HG03039 (cell line): Measurements from ENCODE around the gene DTX3L.

Experiments
- ATAC-seq: cut with Tn5 transposase; IDR thresholded peaks from one replicate; pipeline ENCODE4 v1.9.1; 2021; ENCODE audit warnings: mild to moderate bottlenecking, moderate library complexity; ENCODE audit not compliant: unreplicated experiment

DTX3L gene

GRCh38 chr3:122602011-122602710 lies 38.0 kb downstream of the DTX3L start:
- ATAC-seq, result no peak

GRCh38 chr3:122603056-122603455 lies 38.9 kb downstream of the DTX3L start:
- no peak for ATAC-seq

GRCh38 chr3:122606330-122606729 lies 42.2 kb downstream of the DTX3L start:
- no peak for ATAC-seq

GRCh38 chr3:122608916-122609315 lies 44.8 kb downstream of the DTX3L start:
- ATAC-seq, result no peak

GRCh38 chr3:122609798-122610559 lies 45.8 kb downstream of the DTX3L start:
- ATAC-seq, result peak; percentile 89

GRCh38 chr3:122612696-122613095 lies 48.6 kb downstream of the DTX3L start:
- no peak for ATAC-seq

GRCh38 chr3:122615303-122615702 lies 51.2 kb downstream of the DTX3L start:
- ATAC-seq, result no peak

GRCh38 chr3:122618614-122619013 lies 54.5 kb downstream of the DTX3L start:
- no peak for ATAC-seq

GRCh38 chr3:122619040-122619439 lies 54.9 kb downstream of the DTX3L start:
- ATAC-seq, result no peak

- ATAC-seq, result no peak
Measured at GRCh38 chr3:122620399-122620798, 56.3 kb downstream of the DTX3L start.

- no peak for ATAC-seq
Measured at GRCh38 chr3:122621112-122621511, 57.0 kb downstream of the DTX3L start.

GRCh38 chr3:122623031-122623829 lies 59.1 kb downstream of the DTX3L start:
- no peak for ATAC-seq
